B cell (primary cell): ENCODE results near the gene CERS5.

Source experiments
- EZH2 ChIP-seq: IDR thresholded peaks from 2 replicates; pipeline ENCODE4 v1.6.1; 2012; ENCODE audit warnings: borderline replicate concordance, low read depth, mild to moderate bottlenecking, moderate library complexity, low read length; ENCODE audit not compliant: insufficient read depth, poor library complexity, severe bottlenecking
- TF ChIP-seq, protein P1 (sequence below): fragments of 200-600 bp; IDR thresholded peaks from one replicate; pipeline ENCODE4 v1.8.0; 2022; ENCODE audit warnings: antibody characterized with exemption, mild to moderate bottlenecking

DNA sequence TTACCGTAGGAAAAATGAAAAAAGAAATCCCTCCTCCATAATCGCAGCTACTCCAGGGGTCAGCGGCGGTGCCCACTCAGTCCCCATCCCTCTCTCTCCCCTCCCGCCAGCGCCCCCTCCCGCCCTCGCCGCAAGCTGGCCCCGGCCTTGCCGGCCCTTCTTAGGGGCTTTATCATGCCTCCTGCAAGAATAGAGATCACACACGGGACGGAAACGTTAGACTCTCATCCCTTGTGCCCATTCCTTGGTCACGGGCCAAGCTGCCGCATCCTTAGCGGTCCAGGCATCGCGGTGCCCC, 55.8 kb downstream of the CERS5 start:
- TF ChIP-seq, protein P1, sequence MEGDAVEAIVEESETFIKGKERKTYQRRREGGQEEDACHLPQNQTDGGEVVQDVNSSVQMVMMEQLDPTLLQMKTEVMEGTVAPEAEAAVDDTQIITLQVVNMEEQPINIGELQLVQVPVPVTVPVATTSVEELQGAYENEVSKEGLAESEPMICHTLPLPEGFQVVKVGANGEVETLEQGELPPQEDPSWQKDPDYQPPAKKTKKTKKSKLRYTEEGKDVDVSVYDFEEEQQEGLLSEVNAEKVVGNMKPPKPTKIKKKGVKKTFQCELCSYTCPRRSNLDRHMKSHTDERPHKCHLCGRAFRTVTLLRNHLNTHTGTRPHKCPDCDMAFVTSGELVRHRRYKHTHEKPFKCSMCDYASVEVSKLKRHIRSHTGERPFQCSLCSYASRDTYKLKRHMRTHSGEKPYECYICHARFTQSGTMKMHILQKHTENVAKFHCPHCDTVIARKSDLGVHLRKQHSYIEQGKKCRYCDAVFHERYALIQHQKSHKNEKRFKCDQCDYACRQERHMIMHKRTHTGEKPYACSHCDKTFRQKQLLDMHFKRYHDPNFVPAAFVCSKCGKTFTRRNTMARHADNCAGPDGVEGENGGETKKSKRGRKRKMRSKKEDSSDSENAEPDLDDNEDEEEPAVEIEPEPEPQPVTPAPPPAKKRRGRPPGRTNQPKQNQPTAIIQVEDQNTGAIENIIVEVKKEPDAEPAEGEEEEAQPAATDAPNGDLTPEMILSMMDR = peak; percentile 95
- TF ChIP-seq EZH2 = no peak
